HG02852 (cell line): ENCODE data around the gene CKS1B.

Experiments used
- ATAC-seq: cut with Tn5 transposase; IDR thresholded peaks from one replicate; pipeline ENCODE4 v1.9.1; 2021; ENCODE audit warnings: mild to moderate bottlenecking, moderate library complexity; ENCODE audit not compliant: unreplicated experiment

The CKS1B gene

DNA sequence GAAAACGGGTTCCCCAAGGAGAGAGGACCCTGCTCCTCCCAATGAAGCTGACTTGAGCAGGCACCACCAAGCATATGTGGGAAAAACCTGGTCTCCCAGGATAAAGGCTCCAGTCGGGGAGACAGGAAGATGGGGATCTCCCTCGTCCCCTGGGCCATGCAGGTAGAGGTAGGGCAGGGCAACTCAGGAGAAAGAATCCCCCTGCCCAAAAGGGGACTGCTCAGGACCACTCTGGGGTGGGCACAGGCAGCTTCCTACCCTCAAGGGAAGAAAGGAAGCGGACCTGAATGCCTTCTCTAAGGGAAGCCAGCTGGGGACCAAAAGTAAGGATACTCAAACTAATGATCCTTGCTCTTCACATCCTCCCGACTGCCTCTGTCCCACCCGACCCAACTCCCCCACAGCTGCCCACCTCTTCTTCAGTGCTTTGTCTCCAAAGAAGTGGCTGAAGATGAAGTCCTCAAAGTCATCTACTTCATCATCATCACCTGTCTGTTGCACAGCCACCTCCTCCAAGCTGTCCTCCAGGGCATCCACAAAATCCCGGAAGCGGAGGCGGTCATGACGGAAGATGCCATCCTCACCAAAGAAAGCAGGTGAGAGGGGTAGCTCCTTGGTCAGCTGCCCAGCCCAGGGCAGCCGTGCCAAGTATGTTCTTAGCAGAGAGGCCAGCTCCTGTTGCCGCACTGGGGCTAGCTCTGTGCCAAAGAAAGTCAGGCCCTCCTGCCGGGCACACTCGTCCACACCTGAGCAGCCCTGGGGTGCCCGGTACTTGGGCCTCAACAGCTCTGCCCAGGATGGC, 29.1 kb upstream of the CKS1B start:
- ATAC-seq, result no peak

- no peak for ATAC-seq
Measured at GRCh38 chr1:154945962-154946850, 28.3 kb upstream of the CKS1B start.

- no peak for ATAC-seq
Measured at GRCh38 chr1:154948079-154948478, 26.4 kb upstream of the CKS1B start.

- ATAC-seq, result no peak
Measured at GRCh38 chr1:154951901-154952657, 22.4 kb upstream of the CKS1B start.

- no peak for ATAC-seq
Measured at GRCh38 chr1:154952664-154953063, 21.8 kb upstream of the CKS1B start.

GRCh38 chr1:154953611-154954038, 20.9 kb upstream of the CKS1B start:
- ATAC-seq, result no peak

- no peak for ATAC-seq
Measured at GRCh38 chr1:154954541-154954940, 19.9 kb upstream of the CKS1B start.

- ATAC-seq, result peak; percentile 40
Measured at GRCh38 chr1:154955039-154955717, 19.3 kb upstream of the CKS1B start.

GRCh38 chr1:154955718-154956543, 18.6 kb upstream of the CKS1B start, which contains the start of gene PBXIP1:
Gene PBXIP1, minus strand, starts transcription at chr1:154956099. Its CDS starts 2,378 bp downstream, at chr1:154953721.
- peak; percentile 67 for ATAC-seq

DNA sequence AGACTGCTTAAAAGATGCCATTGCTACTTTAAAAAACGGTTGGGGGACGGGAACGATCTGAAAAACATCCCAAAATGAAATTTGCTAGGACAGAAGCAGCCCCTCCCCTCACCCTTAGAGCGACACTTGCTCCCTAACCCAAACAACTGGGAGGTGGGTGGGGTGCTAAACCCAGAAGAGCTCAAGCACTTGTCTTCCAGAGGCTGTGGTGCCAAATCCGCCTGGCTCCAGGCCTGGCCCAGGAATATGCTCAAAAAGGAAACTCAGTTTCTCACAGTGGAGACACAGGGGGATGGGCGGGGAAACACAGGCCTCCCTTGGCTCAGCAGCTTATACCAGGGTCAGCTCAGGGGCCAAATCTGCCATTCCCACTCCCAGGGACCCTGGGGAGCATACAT, 17.9 kb upstream of the CKS1B start:
- no peak for ATAC-seq

DNA sequence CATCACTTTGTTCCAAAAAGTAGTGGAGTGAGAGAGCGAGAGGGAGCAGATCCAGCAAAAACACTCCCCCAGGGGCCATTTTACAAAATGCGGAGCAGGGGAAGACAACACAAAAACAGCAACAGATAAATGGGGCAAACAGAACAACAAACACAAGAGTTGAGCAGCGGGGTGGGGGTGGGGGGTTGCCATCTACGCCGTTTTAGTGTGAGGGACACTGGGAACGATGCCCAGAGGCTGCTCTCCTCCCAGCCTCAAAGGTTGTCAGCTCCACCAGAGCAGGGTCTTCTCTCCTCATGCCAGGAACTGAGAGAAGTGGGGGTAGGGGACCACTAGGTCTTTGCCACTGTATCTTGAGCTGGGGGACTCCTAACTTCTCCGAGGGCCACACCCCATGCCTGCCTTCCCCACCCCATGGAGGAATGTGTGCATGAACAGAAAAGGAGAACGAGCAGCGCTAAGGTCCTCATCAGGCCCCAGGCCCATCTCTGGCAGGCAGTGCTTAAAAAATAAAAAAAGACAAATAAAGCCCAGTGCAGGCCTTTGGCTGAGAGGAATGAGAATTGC, 17.3 kb upstream of the CKS1B start:
- ATAC-seq, result no peak

- no peak for ATAC-seq
Measured at GRCh38 chr1:154958036-154958435, 16.4 kb upstream of the CKS1B start.

GRCh38 chr1:154958681-154959425, 15.6 kb upstream of the CKS1B start:
- ATAC-seq, result no peak

- ATAC-seq, result no peak
Measured at GRCh38 chr1:154959426-154959780, 15.1 kb upstream of the CKS1B start.

- no peak for ATAC-seq
Measured at GRCh38 chr1:154960446-154961136, 13.9 kb upstream of the CKS1B start.

- ATAC-seq, result peak; percentile 71
Measured at GRCh38 chr1:154961207-154962155, 13.0 kb upstream of the CKS1B start, which contains the start of gene PYGO2. Gene PYGO2, minus strand, starts transcription at chr1:154961782. Its CDS starts 206 bp downstream, at chr1:154961576.
